Measurements from ENCODE around the gene KLHL17. TPM values are rescaled to one million over a fixed set of nuclear protein-coding genes. Genes with fewer than 3 reads are reported as not detected.

KLHL17 gene
- total RNA-seq, 3 donors from 2014 or later (not counting 1 experiment from before 2014, with no cell fraction given), result 17.8 to 33.5 (median 22.4) TPM

GRCh38 chr1:996851-997712 lies 36.7 kb downstream of the KLHL17 start:
- TF ChIP-seq CTCF (IDR thresholded peaks at IDR 0.05), result no peak
- H3K4me1 ChIP-seq (ENCODE audit: control insufficient read depth, insufficient read depth, low read length), result peaks cover 37% of the 10 kb centered on the region
- H3K27ac Mint-ChIP-seq, result no peak overlapping the region
- DNase-seq (no peak), ATAC-seq (no peak)
- H3K9me3 ChIP-seq (ENCODE audit: control insufficient read depth, insufficient read depth, low read length), result no peaks in the 10 kb centered on the region
- peaks cover 8 to 25% of the 10 kb centered on the region in 2 donors for H3K27me3 Mint-ChIP-seq (ENCODE audit: low read depth in 2 of 2)
- peaks cover 4 to 12% of the 10 kb centered on the region in 2 donors for H3K4me1 Mint-ChIP-seq
- WGBS (ENCODE audit: insufficient coverage), result 42% methylated on average over 24 of the region's 24 CpGs
- H3K4me3 Mint-ChIP-seq, result peak overlapping the region; percentile 65
- intact Hi-C loops (cut with micrococcal nuclease), result no loop called here
- H3K27me3 ChIP-seq (ENCODE audit: control insufficient read depth, insufficient read depth, low read length), result peaks cover 39% of the 10 kb centered on the region
- no peak overlapping the region for H3K27ac ChIP-seq (ENCODE audit: low read length)
- no peaks in the 10 kb centered on the region for H3K36me3 Mint-ChIP-seq
- no peaks in the 10 kb centered on the region for H3K36me3 ChIP-seq (ENCODE audit: control insufficient read depth, insufficient read depth, low read length)
- H3K4me3 ChIP-seq (ENCODE audit: low read length), result no peak overlapping the region
- no peaks in the 10 kb centered on the region for H3K9me3 Mint-ChIP-seq

GRCh38 chr1:997713-997992 lies 37.3 kb downstream of the KLHL17 start:
- H3K9me3 ChIP-seq (ENCODE audit: control insufficient read depth, insufficient read depth, low read length), result no peaks in the 10 kb centered on the region
- TF ChIP-seq CTCF (IDR thresholded peaks at IDR 0.05), result no peak
- 46% methylated on average over 3 of the region's 3 CpGs for WGBS (ENCODE audit: insufficient coverage)
- H3K4me3 ChIP-seq (ENCODE audit: low read length), result no peak overlapping the region
- Mint-ChIP-seq H3K4me3 (no peak overlapping the region), H3K36me3 (no peaks in the 10 kb centered on the region), H3K27me3 (ENCODE audit: low read depth in 2 of 2) (peaks cover 8 to 23% of the 10 kb centered on the region in 2 donors), H3K9me3 (no peaks in the 10 kb centered on the region), H3K4me1 (peaks cover 4 to 12% of the 10 kb centered on the region in 2 donors), H3K27ac (no peak overlapping the region)
- intact Hi-C loops (cut with micrococcal nuclease), result no loop called here
- H3K36me3 ChIP-seq (ENCODE audit: control insufficient read depth, insufficient read depth, low read length), result no peaks in the 10 kb centered on the region
- H3K27ac ChIP-seq (ENCODE audit: low read length), result no peak overlapping the region
- H3K4me1 ChIP-seq (ENCODE audit: control insufficient read depth, insufficient read depth, low read length), result peaks cover 39% of the 10 kb centered on the region
- H3K27me3 ChIP-seq (ENCODE audit: control insufficient read depth, insufficient read depth, low read length), result peaks cover 41% of the 10 kb centered on the region
- DNase-seq (no peak), ATAC-seq (no peak)

- intact Hi-C loops (cut with micrococcal nuclease), result no loop called here
- Mint-ChIP-seq H3K27me3 (ENCODE audit: low read depth in 2 of 2) (peaks cover 8 to 26% of the 10 kb centered on the region in 2 donors), H3K4me1 (peaks cover 4 to 12% of the 10 kb centered on the region in 2 donors), H3K9me3 (no peaks in the 10 kb centered on the region), H3K27ac (no peak overlapping the region), H3K4me3 (no peak overlapping the region), H3K36me3 (no peaks in the 10 kb centered on the region)
- TF ChIP-seq CTCF (IDR thresholded peaks at IDR 0.05), result no peak
- Histone ChIP-seq H3K27me3 (ENCODE audit: control insufficient read depth, insufficient read depth, low read length) (peaks cover 38% of the 10 kb centered on the region), H3K4me3 (ENCODE audit: low read length) (no peak overlapping the region), H3K27ac (ENCODE audit: low read length) (no peak overlapping the region), H3K9me3 (ENCODE audit: control insufficient read depth, insufficient read depth, low read length) (no peaks in the 10 kb centered on the region), H3K36me3 (ENCODE audit: control insufficient read depth, insufficient read depth, low read length) (no peaks in the 10 kb centered on the region), H3K4me1 (ENCODE audit: control insufficient read depth, insufficient read depth, low read length) (peaks cover 39% of the 10 kb centered on the region)
- DNase-seq (peak in 1 of 2 donors; percentile 42), ATAC-seq (no peak)
- 14% methylated on average over 75 of the region's 75 CpGs for WGBS (ENCODE audit: insufficient coverage)
Measured at GRCh38 chr1:997993-998744, 37.8 kb downstream of the KLHL17 start.

Data from natural killer cell (primary cell).